Neural cell (in vitro differentiated cells): ENCODE data around the gene HDAC5. TPM values are rescaled to one million over a fixed set of nuclear protein-coding genes. Genes with fewer than 3 reads are reported as not detected.

Source experiments
- H2AFZ ChIP-seq: fragments of 200-600, 300-800 bp; sonication (generic), shearing (Covaris generic); 2 replicates; pipeline ENCODE4 v1.6.0; 2014; ENCODE audit warnings: low read depth, mild to moderate bottlenecking, antibody characterized with exemption, low read length, moderate library complexity
- H3F3A ChIP-seq: fragments of 200-600 bp; shearing (Covaris generic); 2 replicates; pipeline ENCODE4 v1.6.1; 2016; ENCODE audit warnings: mild to moderate bottlenecking, moderate library complexity, mixed read lengths, antibody characterized with exemption, low read length; ENCODE audit not compliant: insufficient read depth, poor library complexity, severe bottlenecking
- H3K27ac ChIP-seq: fragments of 200-600, 300-800 bp; sonication (generic), shearing (Covaris generic); 2 replicates; pipeline ENCODE4 v1.5.1; 2014; ENCODE audit warnings: mild to moderate bottlenecking, low read length, moderate library complexity
- H3K27me3 ChIP-seq: fragments of 300-800, 200-600 bp; sonication (generic), shearing (Covaris generic); 2 replicates; pipeline ENCODE4 v1.6.0; 2014; ENCODE audit warnings: mild to moderate bottlenecking, low read depth, low read length, moderate library complexity; ENCODE audit not compliant: insufficient read depth
- H3K36me3 ChIP-seq: fragments of 300-800, 200-600 bp; sonication (generic), shearing (Covaris generic); 2 replicates; pipeline ENCODE4 v1.5.1; 2014; ENCODE audit warnings: mild to moderate bottlenecking, antibody characterized with exemption, low read length, moderate library complexity; ENCODE audit not compliant: insufficient read depth
- H3K4me2 ChIP-seq: fragments of 300-800, 200-600 bp; sonication (generic), shearing (Covaris generic); 2 replicates; pipeline ENCODE4 v1.6.0; 2014; ENCODE audit warnings: mild to moderate bottlenecking, low read length
- H3K4me3 ChIP-seq: fragments of 300-800, 200-600 bp; sonication (generic), shearing (Covaris generic); 2 replicates; pipeline ENCODE4 v1.5.1; 2014; ENCODE audit warnings: mild to moderate bottlenecking, low read length, moderate library complexity
- H3K79me2 ChIP-seq: fragments of 200-600 bp; shearing (Covaris generic); replicated peaks from 2 replicates; pipeline ENCODE4 v1.6.0; 2014; ENCODE audit warnings: mild to moderate bottlenecking, low read length, moderate library complexity; ENCODE audit not compliant: insufficient read depth
- H3K9ac ChIP-seq: fragments of 300-800, 200-600 bp; sonication (generic), shearing (Covaris generic); 2 replicates; pipeline ENCODE4 v1.6.1; 2016; ENCODE audit warnings: mild to moderate bottlenecking, low read length, mixed read lengths
- H3K9me2 ChIP-seq: fragments of 200-600 bp; shearing (Covaris generic); 2 replicates; pipeline ENCODE4 v1.6.1; 2016; ENCODE audit warnings: mild to moderate bottlenecking, low read length, mixed read lengths; ENCODE audit not compliant: insufficient read depth
- H3K9me3 ChIP-seq: fragments of 200-600, 300-800 bp; sonication (generic), shearing (Covaris generic); 2 replicates; pipeline ENCODE4 v1.6.1; 2016; ENCODE audit warnings: mild to moderate bottlenecking, mixed run types, low read length, moderate library complexity, mixed read lengths
- H4K20me1 ChIP-seq: fragments of 200-600 bp; shearing (Covaris generic); 2 replicates; pipeline ENCODE4 v1.6.1; 2016; ENCODE audit warnings: mild to moderate bottlenecking, mixed run types; ENCODE audit not compliant: insufficient read depth
- EP300 ChIP-seq: fragments of 450-650 bp; conservative IDR thresholded peaks from 2 replicates; pipeline ENCODE4 v1.6.1; 2014; ENCODE audit warnings: antibody characterized with exemption, mild to moderate bottlenecking, moderate library complexity; ENCODE audit not compliant: poor library complexity, severe bottlenecking
- EZH2 ChIP-seq: fragments of 200-600, 300-800 bp; shearing (Covaris generic), sonication (generic); IDR thresholded peaks from 2 replicates; pipeline ENCODE4 v1.6.1; 2014; ENCODE audit warnings: antibody characterized with exemption, low read length, borderline replicate concordance, mild to moderate bottlenecking; ENCODE audit not compliant: insufficient read depth, poor library complexity, severe bottlenecking
- MXI1 ChIP-seq: fragments of 450-650 bp; conservative IDR thresholded peaks from 2 replicates; pipeline ENCODE4 v1.6.1; 2014; ENCODE audit warnings: antibody characterized with exemption, mild to moderate bottlenecking; ENCODE audit not compliant: poor library complexity, severe bottlenecking
- POLR2AphosphoS5 ChIP-seq: IDR thresholded peaks from 2 replicates; pipeline ENCODE4 v1.6.1; 2012
- RAD21 ChIP-seq: fragments of 450-650 bp; conservative IDR thresholded peaks from 2 replicates; pipeline ENCODE4 v1.6.1; 2014; ENCODE audit warnings: antibody characterized with exemption, mild to moderate bottlenecking, moderate library complexity
- SMC3 ChIP-seq: fragments of 450-650 bp; conservative IDR thresholded peaks from 2 replicates; pipeline ENCODE4 v1.6.1; 2014; ENCODE audit warnings: antibody characterized with exemption, mild to moderate bottlenecking, moderate library complexity; ENCODE audit not compliant: poor library complexity
- TAF1 ChIP-seq: IDR thresholded peaks from 2 replicates; pipeline ENCODE4 v1.6.1; 2012; ENCODE audit warnings: low read depth
- polyA plus RNA-seq: library from polyadenylated mRNA; depleted of rRNA; stranded (reverse); fragments of >200 nt; gene quantifications from 2 replicates; pipeline ENCODE4 v1.2.3, GENCODE V29; 2014
- TF ChIP-seq, protein P1 (sequence below): fragments of 450-650 bp; IDR thresholded peaks from 2 replicates; pipeline ENCODE4 v1.5.1; 2014; ENCODE audit warnings: antibody characterized with exemption, mild to moderate bottlenecking, moderate library complexity; ENCODE audit not compliant: poor library complexity, severe bottlenecking
- TF ChIP-seq, protein P2 (sequence below): IDR thresholded peaks from 2 replicates; pipeline ENCODE4 v1.6.1; 2012; ENCODE audit warnings: borderline replicate concordance

HDAC5 gene
- polyA plus RNA-seq, 1 donor from 2014 or later, result 97.8 TPM

DNA sequence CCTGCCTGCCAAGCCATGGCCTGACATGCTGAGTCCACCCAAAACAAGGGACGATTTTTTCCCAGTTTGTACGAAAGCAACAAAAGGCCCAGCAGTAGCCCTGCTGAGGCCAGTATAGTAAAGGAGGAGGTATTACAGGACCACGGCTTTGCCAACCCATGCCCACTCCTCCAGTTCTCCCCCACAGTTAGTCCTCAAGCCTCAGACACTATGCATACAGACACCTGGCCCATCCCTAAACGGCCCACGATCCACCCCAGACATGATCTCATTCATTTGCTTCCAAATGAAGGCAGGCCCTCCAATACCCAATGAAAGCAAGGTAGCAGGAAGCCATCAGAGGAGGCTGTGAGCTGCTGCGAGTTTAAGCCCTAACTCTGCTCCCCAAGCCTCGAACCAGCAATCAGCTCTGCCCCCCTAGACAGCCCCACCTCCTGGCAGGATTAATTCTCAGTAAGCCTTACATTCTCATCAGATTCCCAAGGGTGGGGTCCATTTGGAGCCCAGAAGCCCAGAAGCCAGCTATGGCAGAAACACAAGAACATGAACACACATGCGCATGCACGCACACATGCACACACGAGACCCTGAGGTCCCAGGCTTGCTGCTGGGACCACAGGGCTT, 4.9 kb downstream of the HDAC5 start:
- H3K9me3 ChIP-seq, result no peaks in the 10 kb centered on the region
- no peak for TF ChIP-seq EZH2
- TF ChIP-seq, protein P1, sequence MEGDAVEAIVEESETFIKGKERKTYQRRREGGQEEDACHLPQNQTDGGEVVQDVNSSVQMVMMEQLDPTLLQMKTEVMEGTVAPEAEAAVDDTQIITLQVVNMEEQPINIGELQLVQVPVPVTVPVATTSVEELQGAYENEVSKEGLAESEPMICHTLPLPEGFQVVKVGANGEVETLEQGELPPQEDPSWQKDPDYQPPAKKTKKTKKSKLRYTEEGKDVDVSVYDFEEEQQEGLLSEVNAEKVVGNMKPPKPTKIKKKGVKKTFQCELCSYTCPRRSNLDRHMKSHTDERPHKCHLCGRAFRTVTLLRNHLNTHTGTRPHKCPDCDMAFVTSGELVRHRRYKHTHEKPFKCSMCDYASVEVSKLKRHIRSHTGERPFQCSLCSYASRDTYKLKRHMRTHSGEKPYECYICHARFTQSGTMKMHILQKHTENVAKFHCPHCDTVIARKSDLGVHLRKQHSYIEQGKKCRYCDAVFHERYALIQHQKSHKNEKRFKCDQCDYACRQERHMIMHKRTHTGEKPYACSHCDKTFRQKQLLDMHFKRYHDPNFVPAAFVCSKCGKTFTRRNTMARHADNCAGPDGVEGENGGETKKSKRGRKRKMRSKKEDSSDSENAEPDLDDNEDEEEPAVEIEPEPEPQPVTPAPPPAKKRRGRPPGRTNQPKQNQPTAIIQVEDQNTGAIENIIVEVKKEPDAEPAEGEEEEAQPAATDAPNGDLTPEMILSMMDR, result no peak
- TF ChIP-seq POLR2AphosphoS5, result no peak
- TF ChIP-seq SMC3, result no peak
- no peak for TF ChIP-seq TAF1
- H3K9me2 ChIP-seq, result no peaks in the 10 kb centered on the region
- no peak overlapping the region for H3K27ac ChIP-seq
- H3K4me3 ChIP-seq, result peak overlapping the region; percentile 10
- H3K9ac ChIP-seq, result no peak overlapping the region
- no peaks in the 10 kb centered on the region for H3F3A ChIP-seq
- H3K27me3 ChIP-seq, result no peaks in the 10 kb centered on the region
- peaks cover 11% of the 10 kb centered on the region for H4K20me1 ChIP-seq
- peaks cover 57% of the 10 kb centered on the region for H3K79me2 ChIP-seq
- H3K4me2 ChIP-seq, result no peak overlapping the region
- H2AFZ ChIP-seq, result no peak overlapping the region
- no peaks in the 10 kb centered on the region for H3K36me3 ChIP-seq

- H3F3A ChIP-seq, result no peaks in the 10 kb centered on the region
- H3K9ac ChIP-seq, result no peak overlapping the region
- H3K36me3 ChIP-seq, result no peaks in the 10 kb centered on the region
- H3K27me3 ChIP-seq, result no peaks in the 10 kb centered on the region
- no peak overlapping the region for H3K4me2 ChIP-seq
- no peaks in the 10 kb centered on the region for H3K9me2 ChIP-seq
- no peak for TF ChIP-seq EZH2
- no peak for TF ChIP-seq POLR2AphosphoS5
- TF ChIP-seq, protein P2, sequence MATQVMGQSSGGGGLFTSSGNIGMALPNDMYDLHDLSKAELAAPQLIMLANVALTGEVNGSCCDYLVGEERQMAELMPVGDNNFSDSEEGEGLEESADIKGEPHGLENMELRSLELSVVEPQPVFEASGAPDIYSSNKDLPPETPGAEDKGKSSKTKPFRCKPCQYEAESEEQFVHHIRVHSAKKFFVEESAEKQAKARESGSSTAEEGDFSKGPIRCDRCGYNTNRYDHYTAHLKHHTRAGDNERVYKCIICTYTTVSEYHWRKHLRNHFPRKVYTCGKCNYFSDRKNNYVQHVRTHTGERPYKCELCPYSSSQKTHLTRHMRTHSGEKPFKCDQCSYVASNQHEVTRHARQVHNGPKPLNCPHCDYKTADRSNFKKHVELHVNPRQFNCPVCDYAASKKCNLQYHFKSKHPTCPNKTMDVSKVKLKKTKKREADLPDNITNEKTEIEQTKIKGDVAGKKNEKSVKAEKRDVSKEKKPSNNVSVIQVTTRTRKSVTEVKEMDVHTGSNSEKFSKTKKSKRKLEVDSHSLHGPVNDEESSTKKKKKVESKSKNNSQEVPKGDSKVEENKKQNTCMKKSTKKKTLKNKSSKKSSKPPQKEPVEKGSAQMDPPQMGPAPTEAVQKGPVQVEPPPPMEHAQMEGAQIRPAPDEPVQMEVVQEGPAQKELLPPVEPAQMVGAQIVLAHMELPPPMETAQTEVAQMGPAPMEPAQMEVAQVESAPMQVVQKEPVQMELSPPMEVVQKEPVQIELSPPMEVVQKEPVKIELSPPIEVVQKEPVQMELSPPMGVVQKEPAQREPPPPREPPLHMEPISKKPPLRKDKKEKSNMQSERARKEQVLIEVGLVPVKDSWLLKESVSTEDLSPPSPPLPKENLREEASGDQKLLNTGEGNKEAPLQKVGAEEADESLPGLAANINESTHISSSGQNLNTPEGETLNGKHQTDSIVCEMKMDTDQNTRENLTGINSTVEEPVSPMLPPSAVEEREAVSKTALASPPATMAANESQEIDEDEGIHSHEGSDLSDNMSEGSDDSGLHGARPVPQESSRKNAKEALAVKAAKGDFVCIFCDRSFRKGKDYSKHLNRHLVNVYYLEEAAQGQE, result no peak
- TF ChIP-seq RAD21, result no peak
- TF ChIP-seq, protein P1, result no peak
- no peak for TF ChIP-seq MXI1
- no peak for TF ChIP-seq EP300
- TF ChIP-seq SMC3, result no peak
- no peak for TF ChIP-seq TAF1
- H4K20me1 ChIP-seq, result peaks cover 11% of the 10 kb centered on the region
- no peaks in the 10 kb centered on the region for H3K9me3 ChIP-seq
- H3K79me2 ChIP-seq, result peaks cover 56% of the 10 kb centered on the region
- H3K4me3 ChIP-seq, result no peak overlapping the region
- H2AFZ ChIP-seq, result no peak overlapping the region
- no peak overlapping the region for H3K27ac ChIP-seq
Observed at GRCh38 chr17:44117351-44117750, 6.1 kb downstream of the HDAC5 start.
